HG02678 (cell line): ENCODE data around the gene LURAP1L.

Source experiments
- ATAC-seq: cut with Tn5 transposase; IDR thresholded peaks from one replicate; pipeline ENCODE4 v1.9.1; 2021; ENCODE audit warnings: mild to moderate bottlenecking, moderate library complexity; ENCODE audit not compliant: unreplicated experiment

Gene LURAP1L

GRCh38 chr9:12774861-12775678, at the start of gene LURAP1L:
Gene LURAP1L, plus strand, starts transcription at chr9:12775020. Its CDS starts 696 bp downstream, at chr9:12775716.
- ATAC-seq: no peak

DNA sequence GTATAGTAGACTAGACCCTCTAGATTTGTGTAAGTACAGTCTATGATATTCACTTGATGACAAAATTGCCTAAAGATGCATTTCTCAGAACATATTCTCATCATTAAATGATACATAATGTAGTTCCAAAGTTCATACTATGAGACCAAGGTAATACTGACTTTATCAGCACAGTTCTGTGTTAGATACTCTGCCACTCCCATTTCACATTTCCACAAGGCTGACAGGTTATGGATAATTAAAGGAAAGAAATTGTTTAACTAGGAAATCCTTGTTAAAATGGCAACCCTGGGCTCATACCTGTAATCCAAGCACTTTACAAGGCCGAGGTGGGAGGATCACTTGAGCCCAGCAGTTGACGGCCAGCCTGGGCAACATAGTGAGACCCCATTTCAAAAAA, 48.0 kb upstream of the LURAP1L start:
- no peak for ATAC-seq

DNA sequence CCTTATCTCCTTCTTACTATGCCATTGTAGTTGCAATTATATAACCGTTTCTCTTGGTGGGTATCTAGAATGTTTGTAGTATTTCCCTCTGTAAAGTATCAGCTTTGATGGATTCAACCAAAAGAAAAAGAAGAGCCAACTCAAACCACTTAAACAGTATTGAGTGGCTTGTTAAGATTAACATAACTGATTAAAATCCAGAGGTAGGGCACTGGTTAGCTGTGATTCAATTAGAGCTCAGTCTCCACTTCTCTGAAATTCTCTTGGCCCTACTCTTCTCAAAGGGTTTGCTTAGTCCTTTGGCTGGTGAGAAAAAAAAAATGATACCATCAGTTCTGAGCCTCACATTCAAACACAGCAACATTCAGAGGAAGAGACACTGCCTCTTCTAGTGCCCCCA, 44.6 kb upstream of the LURAP1L start:
- no peak for ATAC-seq

DNA sequence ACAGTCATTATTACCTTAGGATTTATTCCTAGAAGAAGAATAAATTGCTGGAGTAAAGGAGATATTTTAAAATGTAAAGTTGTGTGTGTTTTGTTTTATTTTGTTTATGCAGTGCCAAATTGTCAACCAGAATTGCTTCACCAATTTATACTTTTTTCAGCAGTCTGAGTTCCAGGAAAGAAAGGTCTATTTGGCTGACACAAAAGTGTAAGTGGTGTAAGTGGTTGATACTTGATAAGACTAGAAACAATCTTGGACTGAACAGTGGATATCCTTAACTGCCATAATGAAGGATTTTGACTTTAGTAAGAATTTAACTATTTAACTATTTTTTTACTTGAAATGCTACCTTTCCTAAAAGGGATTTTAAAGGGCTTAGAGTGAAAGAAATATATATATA, 43.9 kb upstream of the LURAP1L start:
- no peak for ATAC-seq

- ATAC-seq: no peak
Measured at GRCh38 chr9:12732971-12733370, 41.8 kb upstream of the LURAP1L start.

GRCh38 chr9:12735665-12736064, 39.2 kb upstream of the LURAP1L start:
- no peak for ATAC-seq

- ATAC-seq: no peak
Measured at GRCh38 chr9:12737871-12738270, 36.9 kb upstream of the LURAP1L start.

GRCh38 chr9:12739014-12739652, 35.7 kb upstream of the LURAP1L start:
- ATAC-seq: no peak

- ATAC-seq: no peak
Measured at GRCh38 chr9:12740845-12741244, 34.0 kb upstream of the LURAP1L start.

GRCh38 chr9:12748016-12748415, 26.8 kb upstream of the LURAP1L start:
- no peak for ATAC-seq

- ATAC-seq: no peak
Measured at GRCh38 chr9:12748954-12749353, 25.9 kb upstream of the LURAP1L start.

DNA sequence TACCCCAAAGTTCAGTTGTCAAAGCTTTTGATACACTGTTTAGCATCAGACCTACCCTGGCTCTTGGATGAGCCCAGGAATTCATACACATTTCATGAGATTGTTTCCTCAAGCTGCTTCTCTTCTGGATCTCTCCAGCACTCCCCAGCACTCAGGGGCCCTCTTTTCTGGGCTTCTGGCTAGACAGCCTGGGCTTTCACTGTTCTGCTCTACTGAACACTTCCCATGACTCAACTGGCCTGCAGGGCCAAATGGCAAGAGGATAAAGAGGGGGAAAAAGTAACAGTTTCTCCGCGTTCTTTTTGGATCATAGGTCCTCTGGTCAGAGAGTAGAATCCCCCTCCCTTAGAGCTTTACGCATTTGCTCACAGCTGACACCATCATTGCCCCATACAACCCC, 20.9 kb upstream of the LURAP1L start:
- ATAC-seq: no peak

DNA sequence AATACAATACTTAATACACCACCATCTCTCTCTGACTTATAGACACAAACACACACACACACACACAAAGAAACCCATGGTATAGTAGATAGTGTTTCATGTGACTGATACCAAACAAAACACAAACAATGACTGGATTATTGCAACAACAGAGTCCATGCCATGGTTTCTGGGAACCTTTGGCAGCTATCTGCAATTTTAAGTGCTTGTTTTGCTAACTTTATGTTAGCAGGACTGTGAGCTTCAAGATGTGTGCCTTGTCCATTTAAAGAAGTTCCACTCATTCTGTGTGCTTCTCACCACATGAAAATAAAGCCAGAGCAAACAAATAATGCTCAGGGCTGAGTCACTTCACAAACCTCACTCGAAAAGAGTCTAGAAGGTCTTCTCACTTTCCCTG, 15.1 kb upstream of the LURAP1L start:
- no peak for ATAC-seq

DNA sequence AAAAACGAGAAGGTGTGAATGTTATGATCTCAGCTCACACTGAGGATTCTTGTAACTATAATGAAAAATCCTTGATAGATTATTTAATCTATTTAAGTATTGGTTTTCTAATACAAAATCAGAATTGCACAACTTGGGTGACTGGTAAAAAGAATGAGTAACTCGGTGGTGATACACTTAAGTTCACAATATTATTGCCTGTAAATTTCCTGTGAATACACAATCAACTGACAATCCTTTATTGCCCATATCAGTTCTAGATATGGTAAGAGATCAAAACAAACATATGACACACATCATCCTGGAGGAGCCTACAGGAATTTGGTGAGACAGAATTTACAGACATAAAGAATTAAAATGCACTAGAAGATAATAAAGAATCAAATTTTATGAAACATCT, 14.1 kb upstream of the LURAP1L start:
- no peak for ATAC-seq

DNA sequence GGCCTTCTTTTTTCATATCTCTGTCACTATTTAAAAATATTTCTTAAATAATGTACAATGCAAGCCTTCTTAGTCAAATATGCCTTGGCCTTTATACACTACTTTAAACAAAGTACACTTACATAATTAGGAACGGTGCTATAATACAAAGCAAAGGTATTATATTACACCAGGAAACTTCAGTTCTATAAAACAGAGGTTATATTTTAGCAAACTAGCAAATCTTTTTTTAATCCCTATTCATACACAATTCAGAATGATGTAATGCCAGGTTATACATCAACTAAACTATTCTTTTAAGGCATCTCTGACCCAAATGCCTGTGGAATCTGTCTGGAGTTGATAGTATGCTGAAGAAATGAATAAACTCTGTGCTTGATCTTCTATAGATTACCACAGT, 10.7 kb upstream of the LURAP1L start:
- no peak for ATAC-seq

- no peak for ATAC-seq
Measured at GRCh38 chr9:12765088-12765798, 9.6 kb upstream of the LURAP1L start.

- no peak for ATAC-seq
Measured at GRCh38 chr9:12766357-12766756, 8.5 kb upstream of the LURAP1L start.

DNA sequence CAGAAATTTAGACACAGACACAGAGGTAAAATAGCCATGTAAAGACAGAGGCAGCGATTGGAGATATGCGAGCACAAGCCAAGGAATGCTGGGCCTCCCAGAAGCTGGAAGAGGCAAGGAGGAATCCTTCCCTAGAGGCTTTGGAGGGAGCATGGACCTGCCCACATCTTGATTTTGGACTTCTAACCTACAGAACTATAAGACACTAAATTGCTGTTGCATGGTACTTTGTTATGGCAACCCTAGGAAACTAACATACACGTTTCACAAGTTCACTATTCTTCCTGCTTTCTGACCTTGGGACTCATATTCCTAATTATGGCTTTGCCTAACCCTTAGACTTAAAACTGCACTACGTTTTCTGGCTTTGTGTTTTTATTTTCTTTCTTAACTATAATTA, 4.6 kb upstream of the LURAP1L start:
- no peak for ATAC-seq

- no peak for ATAC-seq
Measured at GRCh38 chr9:12771891-12772290, 2.9 kb upstream of the LURAP1L start.

DNA sequence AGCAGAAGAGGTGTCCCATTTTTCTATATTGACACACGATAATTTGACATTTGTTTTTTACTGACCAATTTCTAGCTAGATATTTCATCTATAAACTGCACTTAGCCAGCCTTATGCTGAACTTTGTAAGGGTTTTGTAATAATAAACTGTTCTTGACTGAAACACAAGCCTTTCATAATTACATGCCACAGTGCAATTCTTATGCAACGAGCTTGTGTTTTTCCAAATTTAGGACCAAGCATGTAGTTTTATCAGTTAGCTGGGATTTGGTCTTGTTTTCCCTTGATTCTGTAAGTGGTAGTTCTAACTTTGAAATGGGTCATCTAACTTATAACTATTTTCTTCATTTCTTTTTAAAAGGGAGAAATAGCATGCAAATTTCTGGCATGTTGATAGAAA, 1.3 kb upstream of the LURAP1L start:
- ATAC-seq: no peak

DNA sequence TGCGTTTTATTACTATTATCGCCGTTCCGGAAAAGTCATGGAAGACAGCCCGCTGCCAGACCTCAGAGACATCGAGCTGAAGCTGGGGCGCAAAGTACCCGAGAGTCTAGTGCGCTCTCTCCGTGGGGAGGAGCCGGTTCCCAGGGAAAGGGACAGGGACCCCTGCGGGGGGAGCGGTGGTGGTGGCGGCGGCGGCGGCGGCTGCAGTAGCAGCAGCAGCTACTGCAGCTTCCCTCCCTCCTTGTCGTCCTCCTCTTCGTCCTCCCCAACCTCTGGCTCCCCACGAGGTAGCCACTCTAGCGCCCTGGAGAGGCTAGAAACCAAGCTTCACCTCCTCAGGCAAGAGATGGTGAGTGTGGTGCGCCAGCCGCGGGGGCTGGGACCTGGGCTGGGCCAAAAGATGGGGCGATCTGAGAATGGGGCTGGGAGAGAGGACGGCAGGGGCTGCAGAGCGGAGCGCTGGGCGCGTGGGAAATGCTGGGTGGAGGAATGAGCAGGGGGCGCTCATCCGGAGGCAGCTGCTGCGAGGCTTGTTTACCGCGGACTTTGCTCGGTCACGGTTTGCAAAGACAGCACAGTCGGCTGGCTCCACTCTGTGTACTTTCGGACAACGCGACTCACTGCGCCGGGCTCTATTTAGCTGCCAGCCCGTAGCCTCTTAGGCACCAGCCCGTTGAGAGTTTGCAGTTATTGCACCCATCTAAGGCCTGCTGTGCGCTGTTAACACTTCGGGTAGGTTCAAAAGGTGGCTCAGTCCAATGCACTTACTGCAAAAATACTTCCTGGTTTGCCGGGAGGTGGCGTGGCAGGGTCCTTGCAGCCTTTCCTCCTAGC, 1.1 kb downstream of the LURAP1L start:
- peak; percentile 63 for ATAC-seq
